Stomach (tissue), 4 donors: ENCODE data around the gene CCL7.

ENCODE experiments used
- EP300 ChIP-seq: sonication (generic); formaldehyde crosslinking; IDR thresholded peaks from one replicate; pipeline ENCODE4 v1.6.1; 2017; ENCODE audit warnings: antibody characterized with exemption
- POLR2A ChIP-seq, 4 donors: fragments of 450-650 bp; IDR thresholded peaks; one replicate each; pipeline ENCODE4 v1.6.1; 2016; ENCODE audit warnings: antibody characterized with exemption in 4 of 4, control low read depth in 2 of 4, mild to moderate bottlenecking in 1 of 4, moderate library complexity in 1 of 4
- POLR2AphosphoS5 ChIP-seq, 3 donors: sonication (generic); formaldehyde crosslinking; IDR thresholded peaks; one replicate each; pipeline ENCODE4 v1.6.1; 2016; ENCODE audit warnings: antibody characterized with exemption in 3 of 3
- TF ChIP-seq, protein P1 (sequence below), 7 experiments: fragments of 450-650 bp in 4 of 7; fragments of 200-600 bp in 3 of 7; sonication (generic) in 3 of 7; IDR thresholded peaks; one replicate each; pipeline ENCODE4 v1.5.1; 2016 to 2019; ENCODE audit warnings: antibody characterized with exemption in 7 of 7, control low read depth in 2 of 7, mild to moderate bottlenecking in 1 of 7

DNA sequence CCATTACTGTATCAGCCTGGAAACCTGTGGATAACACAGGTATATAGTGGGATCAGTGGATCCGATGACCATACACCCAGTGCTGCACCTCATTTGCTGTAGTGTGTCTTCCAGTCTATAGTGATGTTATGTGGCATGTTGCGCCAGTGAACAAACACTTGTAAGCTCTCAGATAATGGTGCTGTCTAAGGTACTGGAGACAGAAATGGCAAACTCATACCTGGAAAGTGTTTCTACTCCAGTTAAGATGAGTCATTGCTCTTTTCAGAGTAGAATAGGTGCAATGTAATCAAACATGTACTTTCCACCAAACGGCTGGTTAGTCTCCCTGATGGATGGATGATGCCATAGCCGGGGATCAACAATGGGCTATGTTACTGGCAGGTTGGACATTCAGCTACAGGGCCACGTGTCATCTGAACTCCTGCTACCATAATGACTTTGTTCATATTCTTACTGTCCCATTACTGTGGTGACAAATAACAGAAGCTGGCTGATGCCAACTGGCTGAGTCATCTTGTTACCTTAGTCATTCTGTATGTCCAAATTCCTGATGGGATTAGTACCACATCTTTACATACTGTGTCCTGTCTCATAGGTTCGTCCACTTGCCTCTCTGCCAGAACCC is 21.8 kb downstream of the CCL7 start:
- TF ChIP-seq, protein P1, sequence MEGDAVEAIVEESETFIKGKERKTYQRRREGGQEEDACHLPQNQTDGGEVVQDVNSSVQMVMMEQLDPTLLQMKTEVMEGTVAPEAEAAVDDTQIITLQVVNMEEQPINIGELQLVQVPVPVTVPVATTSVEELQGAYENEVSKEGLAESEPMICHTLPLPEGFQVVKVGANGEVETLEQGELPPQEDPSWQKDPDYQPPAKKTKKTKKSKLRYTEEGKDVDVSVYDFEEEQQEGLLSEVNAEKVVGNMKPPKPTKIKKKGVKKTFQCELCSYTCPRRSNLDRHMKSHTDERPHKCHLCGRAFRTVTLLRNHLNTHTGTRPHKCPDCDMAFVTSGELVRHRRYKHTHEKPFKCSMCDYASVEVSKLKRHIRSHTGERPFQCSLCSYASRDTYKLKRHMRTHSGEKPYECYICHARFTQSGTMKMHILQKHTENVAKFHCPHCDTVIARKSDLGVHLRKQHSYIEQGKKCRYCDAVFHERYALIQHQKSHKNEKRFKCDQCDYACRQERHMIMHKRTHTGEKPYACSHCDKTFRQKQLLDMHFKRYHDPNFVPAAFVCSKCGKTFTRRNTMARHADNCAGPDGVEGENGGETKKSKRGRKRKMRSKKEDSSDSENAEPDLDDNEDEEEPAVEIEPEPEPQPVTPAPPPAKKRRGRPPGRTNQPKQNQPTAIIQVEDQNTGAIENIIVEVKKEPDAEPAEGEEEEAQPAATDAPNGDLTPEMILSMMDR (IDR thresholded peaks at IDR 0.05): no peak
- TF ChIP-seq POLR2A (IDR thresholded peaks at IDR 0.05) (no peak), POLR2AphosphoS5 (IDR thresholded peaks at IDR 0.05) (no peak), EP300 (no peak)
